HG02763 (cell line): ENCODE measurements around the gene GSTA3.
"Not testable (repeated sequence)": the region's sequence is repeated elsewhere in the genome, so short reads cannot be mapped to it uniquely, and the experiment has no call there.

Experiments used
- ATAC-seq: cut with Tn5 transposase; IDR thresholded peaks from one replicate; pipeline ENCODE4 v1.9.1; 2021; ENCODE audit warnings: mild to moderate bottlenecking, moderate library complexity; ENCODE audit not compliant: unreplicated experiment

The GSTA3 gene

GRCh38 chr6:52914516-52914915 lies 5.0 kb upstream of the GSTA3 start:
- no peak for ATAC-seq

GRCh38 chr6:52910091-52910490 lies 593 bp upstream of the GSTA3 start:
- no peak for ATAC-seq

- ATAC-seq = no peak
Observed at GRCh38 chr6:52909131-52909530, 367 bp downstream of the GSTA3 start.

- ATAC-seq = no peak
Observed at GRCh38 chr6:52908526-52908925, 972 bp downstream of the GSTA3 start.

- ATAC-seq = no peak
Observed at GRCh38 chr6:52904562-52905279, 4.8 kb downstream of the GSTA3 start.

- ATAC-seq = no peak
Observed at GRCh38 chr6:52900536-52900935, 9.0 kb downstream of the GSTA3 start.

- not testable (repeated sequence) for ATAC-seq
Observed at GRCh38 chr6:52895790-52896189, 13.7 kb downstream of the GSTA3 start.

- no peak for ATAC-seq
Observed at GRCh38 chr6:52894285-52894684, 15.2 kb downstream of the GSTA3 start.

GRCh38 chr6:52893803-52894202 lies 15.7 kb downstream of the GSTA3 start:
- ATAC-seq = no peak

- ATAC-seq = no peak
Observed at GRCh38 chr6:52893221-52893620, 16.3 kb downstream of the GSTA3 start.

GRCh38 chr6:52890018-52890417 lies 19.5 kb downstream of the GSTA3 start:
- ATAC-seq = no peak

- no peak for ATAC-seq
Observed at GRCh38 chr6:52887910-52888524, 21.5 kb downstream of the GSTA3 start.

GRCh38 chr6:52881996-52882841 lies 27.3 kb downstream of the GSTA3 start:
- peak; percentile 96 for ATAC-seq

GRCh38 chr6:52881662-52881995 lies 27.9 kb downstream of the GSTA3 start:
- ATAC-seq = no peak

- no peak for ATAC-seq
Observed at GRCh38 chr6:52877786-52878185, 31.7 kb downstream of the GSTA3 start.

GRCh38 chr6:52877168-52877567 lies 32.3 kb downstream of the GSTA3 start:
- ATAC-seq = no peak

- ATAC-seq = no peak
Observed at GRCh38 chr6:52876056-52876787, 33.3 kb downstream of the GSTA3 start.

GRCh38 chr6:52872031-52872430 lies 37.5 kb downstream of the GSTA3 start:
- ATAC-seq = no peak

GRCh38 chr6:52871621-52872020 lies 37.9 kb downstream of the GSTA3 start:
- ATAC-seq = no peak

- not testable (repeated sequence) for ATAC-seq
Observed at GRCh38 chr6:52870335-52871091, 39.0 kb downstream of the GSTA3 start.
